Measurements from ENCODE around the gene MAZ. TPM values are rescaled to one million over a fixed set of nuclear protein-coding genes. Genes with fewer than 3 reads are reported as not detected.

The MAZ gene
- polyA plus RNA-seq, 1 donor from 2014 or later, result 147 TPM

- TF ChIP-seq POLR2AphosphoS5 (IDR thresholded peaks at IDR 0.05) (no peak), EZH2 (IDR thresholded peaks at IDR 0.05; ENCODE audit: borderline replicate concordance, insufficient read depth, low read length, poor library complexity, severe bottlenecking) (no peak), TAF1 (IDR thresholded peaks at IDR 0.05; ENCODE audit: low read depth) (no peak), RAD21 (conservative IDR thresholded peaks at IDR 0.05) (no peak), REST (IDR thresholded peaks at IDR 0.05; ENCODE audit: borderline replicate concordance) (no peak), MXI1 (conservative IDR thresholded peaks at IDR 0.05; ENCODE audit: poor library complexity, severe bottlenecking) (no peak), CTCF (IDR thresholded peaks at IDR 0.05; ENCODE audit: poor library complexity, severe bottlenecking) (no peak), SMC3 (conservative IDR thresholded peaks at IDR 0.05; ENCODE audit: poor library complexity) (no peak), EP300 (conservative IDR thresholded peaks at IDR 0.05; ENCODE audit: poor library complexity, severe bottlenecking) (no peak)
- Histone ChIP-seq H3F3A (ENCODE audit: insufficient read depth, low read length, poor library complexity, severe bottlenecking) (peaks cover 7% of the 10 kb centered on the region), H3K79me2 (replicated peaks; ENCODE audit: insufficient read depth, low read length) (peaks cover 41% of the 10 kb centered on the region), H3K27ac (ENCODE audit: low read length) (peak overlapping the region; percentile 98), H3K9ac (ENCODE audit: low read length) (peak overlapping the region; percentile 99), H3K4me3 (ENCODE audit: low read length) (peak overlapping the region; percentile 100), H2AFZ (ENCODE audit: low read depth, low read length) (no peak overlapping the region), H3K36me3 (ENCODE audit: insufficient read depth, low read length) (no peaks in the 10 kb centered on the region), H3K27me3 (ENCODE audit: insufficient read depth, low read depth, low read length) (no peaks in the 10 kb centered on the region), H3K9me2 (ENCODE audit: insufficient read depth, low read length) (no peaks in the 10 kb centered on the region), H3K4me2 (ENCODE audit: low read length) (peak overlapping the region; percentile 69), H4K20me1 (ENCODE audit: insufficient read depth) (peaks cover 3% of the 10 kb centered on the region), H3K9me3 (ENCODE audit: low read length) (no peaks in the 10 kb centered on the region)
Measured at GRCh38 chr16:29809031-29809747, 2.9 kb downstream of the MAZ start.

- Histone ChIP-seq H3F3A (ENCODE audit: insufficient read depth, low read length, poor library complexity, severe bottlenecking) (peaks cover 2% of the 10 kb centered on the region), H3K9ac (ENCODE audit: low read length) (peak overlapping the region; percentile 99), H3K9me2 (ENCODE audit: insufficient read depth, low read length) (no peaks in the 10 kb centered on the region), H2AFZ (ENCODE audit: low read depth, low read length) (no peak overlapping the region), H3K27ac (ENCODE audit: low read length) (peak overlapping the region; percentile 98), H3K79me2 (replicated peaks; ENCODE audit: insufficient read depth, low read length) (peaks cover 50% of the 10 kb centered on the region), H3K36me3 (ENCODE audit: insufficient read depth, low read length) (no peaks in the 10 kb centered on the region), H3K27me3 (ENCODE audit: insufficient read depth, low read depth, low read length) (no peaks in the 10 kb centered on the region), H3K4me3 (ENCODE audit: low read length) (peak overlapping the region; percentile 100), H3K4me2 (ENCODE audit: low read length) (no peak overlapping the region), H3K9me3 (ENCODE audit: low read length) (no peaks in the 10 kb centered on the region), H4K20me1 (ENCODE audit: insufficient read depth) (peaks cover 3% of the 10 kb centered on the region)
- no peak for TF ChIP-seq RAD21 (conservative IDR thresholded peaks at IDR 0.05)
Measured at GRCh38 chr16:29809850-29810698, 3.7 kb downstream of the MAZ start.
